HG02623 (cell line): ENCODE data around the gene PCDHGA1.

Source experiments
- ATAC-seq: cut with Tn5 transposase; IDR thresholded peaks from one replicate; pipeline ENCODE4 v1.9.1; 2021; ENCODE audit warnings: moderate library complexity; ENCODE audit not compliant: unreplicated experiment

Gene PCDHGA1

DNA sequence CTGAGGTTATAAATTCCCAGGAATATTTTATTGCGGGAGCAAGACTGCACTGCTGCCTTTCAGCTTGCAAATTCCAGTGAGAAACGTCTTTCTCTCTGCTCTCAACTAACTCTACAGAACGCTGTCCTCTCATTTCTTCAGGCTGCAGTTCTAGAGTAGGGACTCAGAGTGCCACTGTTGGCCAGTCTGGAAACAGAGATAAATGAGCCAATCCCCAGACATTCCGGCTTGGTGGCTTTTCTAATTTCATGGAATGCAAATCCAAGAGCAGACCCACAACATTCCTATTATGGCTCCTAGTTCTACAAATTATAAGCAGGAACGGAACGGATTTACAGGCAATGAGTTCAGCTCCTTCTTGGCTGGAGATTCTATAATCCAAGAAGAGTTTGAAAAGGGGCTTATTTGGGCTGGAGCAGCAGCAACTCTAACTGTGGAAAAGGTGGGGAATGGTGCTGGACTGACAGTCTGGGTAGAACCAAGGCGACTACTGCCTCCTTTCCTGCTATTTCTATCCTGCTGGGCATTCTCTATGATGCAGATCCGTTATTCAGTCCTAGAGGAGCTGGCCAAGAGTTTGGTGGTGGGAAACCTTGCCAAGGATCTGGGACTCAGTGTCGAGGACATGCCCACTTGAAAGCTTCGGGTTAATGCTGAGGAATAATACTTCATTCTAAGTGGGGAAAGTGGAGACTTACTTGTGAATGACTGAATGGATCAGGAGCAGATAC, 109.3 kb downstream of the PCDHGA1 start:
- no peak for ATAC-seq

- no peak for ATAC-seq
Measured at GRCh38 chr5:141440341-141440740, 110.0 kb downstream of the PCDHGA1 start.

GRCh38 chr5:141441571-141442170, 111.4 kb downstream of the PCDHGA1 start:
- no peak for ATAC-seq

- no peak for ATAC-seq
Measured at GRCh38 chr5:141465351-141465750, 135.0 kb downstream of the PCDHGA1 start.

DNA sequence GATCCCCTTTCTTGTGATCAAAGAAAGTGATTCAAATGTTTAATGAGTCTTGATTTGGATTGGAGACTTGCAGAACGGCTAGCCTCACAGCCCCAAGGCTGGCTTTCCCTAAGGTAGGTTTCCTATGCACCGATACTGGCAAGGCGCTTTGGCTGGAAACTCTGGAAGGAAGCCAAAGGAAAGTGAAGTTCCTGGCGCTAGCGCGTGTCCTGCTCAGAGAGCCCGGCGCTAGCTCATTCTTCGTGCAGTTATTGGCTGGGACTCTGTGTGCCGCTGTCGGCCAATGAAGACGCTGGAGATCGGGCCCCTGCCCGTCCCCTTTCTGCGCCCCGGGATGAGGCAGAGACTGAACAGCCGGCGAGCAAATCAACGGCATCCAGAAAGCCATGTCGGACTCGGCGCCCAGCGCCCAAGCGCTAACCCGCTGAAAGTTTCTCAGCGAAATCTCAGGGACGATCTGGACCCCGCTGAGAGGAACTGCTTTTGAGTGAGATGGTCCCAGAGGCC, 145.4 kb downstream of the PCDHGA1 start, which contains the start of gene PCDHGC3:
TSS of gene PCDHGC3 (plus strand) at position 342 of the 507 bp plus-strand sequence. CDS start at position 493, 151 bp downstream.
- ATAC-seq, result peak; percentile 97

GRCh38 chr5:141476132-141476911, 146.0 kb downstream of the PCDHGA1 start:
- ATAC-seq, result peak; percentile 22

DNA sequence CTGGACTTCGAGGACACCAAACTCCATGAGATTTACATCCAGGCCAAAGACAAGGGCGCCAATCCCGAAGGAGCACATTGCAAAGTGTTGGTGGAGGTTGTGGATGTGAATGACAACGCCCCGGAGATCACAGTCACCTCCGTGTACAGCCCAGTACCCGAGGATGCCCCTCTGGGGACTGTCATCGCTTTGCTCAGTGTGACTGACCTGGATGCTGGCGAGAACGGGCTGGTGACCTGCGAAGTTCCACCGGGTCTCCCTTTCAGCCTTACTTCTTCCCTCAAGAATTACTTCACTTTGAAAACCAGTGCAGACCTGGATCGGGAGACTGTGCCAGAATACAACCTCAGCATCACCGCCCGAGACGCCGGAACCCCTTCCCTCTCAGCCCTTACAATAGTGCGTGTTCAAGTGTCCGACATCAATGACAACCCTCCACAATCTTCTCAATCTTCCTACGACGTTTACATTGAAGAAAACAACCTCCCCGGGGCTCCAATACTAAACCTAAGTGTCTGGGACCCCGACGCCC, 146.8 kb downstream of the PCDHGA1 start:
- no peak for ATAC-seq

DNA sequence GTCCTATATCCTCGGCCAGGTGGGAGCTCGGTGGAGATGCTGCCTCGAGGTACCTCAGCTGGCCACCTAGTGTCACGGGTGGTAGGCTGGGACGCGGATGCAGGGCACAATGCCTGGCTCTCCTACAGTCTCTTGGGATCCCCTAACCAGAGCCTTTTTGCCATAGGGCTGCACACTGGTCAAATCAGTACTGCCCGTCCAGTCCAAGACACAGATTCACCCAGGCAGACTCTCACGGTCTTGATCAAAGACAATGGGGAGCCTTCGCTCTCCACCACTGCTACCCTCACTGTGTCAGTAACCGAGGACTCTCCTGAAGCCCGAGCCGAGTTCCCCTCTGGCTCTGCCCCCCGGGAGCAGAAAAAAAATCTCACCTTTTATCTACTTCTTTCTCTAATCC, 147.5 kb downstream of the PCDHGA1 start:
- no peak for ATAC-seq

DNA sequence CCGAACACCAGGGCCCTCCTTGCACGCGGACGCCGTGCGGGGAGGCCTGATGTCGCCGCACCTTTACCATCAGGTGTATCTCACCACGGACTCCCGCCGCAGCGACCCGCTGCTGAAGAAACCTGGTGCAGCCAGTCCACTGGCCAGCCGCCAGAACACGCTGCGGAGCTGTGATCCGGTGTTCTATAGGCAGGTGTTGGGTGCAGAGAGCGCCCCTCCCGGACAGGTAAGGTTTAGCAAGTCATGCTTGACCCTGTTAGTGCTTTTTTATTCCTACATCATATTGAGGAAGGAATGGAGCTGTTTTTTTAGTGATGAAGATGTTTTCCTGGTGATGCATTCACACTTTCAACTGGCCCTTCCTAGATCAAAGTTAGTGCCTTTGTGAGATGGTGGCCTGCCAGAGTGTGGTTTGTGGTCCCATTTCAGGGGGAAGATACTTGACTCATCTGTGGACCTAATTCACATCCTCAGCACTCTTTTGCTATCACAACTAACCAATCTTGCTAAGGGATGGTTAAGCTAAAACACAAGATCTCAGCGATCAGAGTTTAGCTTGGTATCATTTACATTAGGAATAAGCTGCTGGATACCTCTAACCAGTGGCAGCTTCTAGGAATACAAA, 148.1 kb downstream of the PCDHGA1 start:
- no peak for ATAC-seq

GRCh38 chr5:141479776-141480175, 149.5 kb downstream of the PCDHGA1 start:
- no peak for ATAC-seq

DNA sequence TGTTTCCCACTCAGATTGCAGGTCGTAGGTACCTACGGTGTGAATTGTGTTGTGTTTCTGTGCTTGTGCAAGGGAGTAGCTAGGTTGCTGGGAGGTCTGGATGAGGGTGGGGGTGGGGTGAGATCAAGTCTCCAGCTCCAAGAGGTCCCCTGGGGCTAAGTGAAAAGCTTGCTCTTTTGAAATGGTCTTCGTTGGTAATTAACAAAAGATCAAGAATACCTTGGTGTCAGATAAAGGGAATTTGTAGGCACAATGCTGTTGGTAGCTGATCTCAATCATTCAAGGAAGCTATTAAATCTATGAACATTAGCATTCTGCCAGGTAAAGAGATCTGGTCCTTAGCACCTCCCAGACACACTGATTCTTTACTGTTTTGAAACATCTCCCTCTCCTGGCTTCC, 153.6 kb downstream of the PCDHGA1 start:
- no peak for ATAC-seq

DNA sequence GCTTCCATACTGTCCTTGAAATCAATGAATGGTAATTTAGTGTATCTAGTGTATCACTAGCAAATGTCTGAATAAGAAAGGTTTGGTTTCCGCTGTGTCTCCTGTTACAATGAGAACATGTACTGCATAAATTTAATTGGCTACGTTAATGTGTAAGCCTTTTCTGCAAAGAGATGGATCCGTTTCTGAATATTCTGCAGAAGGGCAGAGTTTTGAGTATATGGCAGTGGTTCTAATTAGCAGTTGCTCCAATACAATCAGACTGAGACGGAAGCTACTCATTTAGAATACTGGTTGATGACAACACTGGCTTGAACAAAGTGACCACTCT, 154.0 kb downstream of the PCDHGA1 start:
- ATAC-seq, result no peak

DNA sequence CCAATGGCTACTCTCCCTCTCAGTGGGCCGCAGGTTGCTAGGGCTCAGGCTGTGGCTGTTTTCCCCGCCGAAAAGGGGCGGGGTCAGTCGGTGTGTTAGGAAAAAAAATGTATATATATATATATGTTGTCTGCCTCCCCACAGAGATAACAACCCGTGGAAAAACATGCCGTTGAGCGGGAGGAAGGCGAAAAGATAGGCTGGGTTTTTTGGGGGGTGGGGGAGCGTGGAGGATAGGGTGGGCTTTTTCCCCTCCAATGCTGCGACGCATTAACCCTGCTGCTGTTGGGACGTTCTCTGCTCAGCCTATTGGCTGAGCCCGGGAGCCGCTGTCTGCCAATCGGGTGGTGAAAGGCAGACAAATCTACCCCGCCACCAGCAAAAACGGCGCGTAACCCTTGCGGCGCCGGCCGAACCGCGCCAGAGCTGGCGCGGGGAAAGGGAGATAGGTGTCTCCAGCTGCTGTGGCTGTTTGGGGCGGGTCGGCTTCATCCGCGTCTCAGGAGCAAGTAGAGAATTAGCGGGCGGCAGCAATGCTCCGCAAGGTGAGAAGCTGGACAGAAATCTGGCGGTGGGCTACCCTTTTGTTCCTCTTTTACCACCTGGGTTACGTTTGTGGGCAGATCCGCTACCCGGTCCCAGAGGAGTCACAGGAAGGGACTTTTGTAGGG, 154.5 kb downstream of the PCDHGA1 start, which contains the start of gene PCDHGC4:
TSS of gene PCDHGC4 (plus strand) at position 390 of the 671 bp plus-strand sequence. CDS start at position 534, 144 bp downstream.
- no peak for ATAC-seq

GRCh38 chr5:141485321-141486055, 155.2 kb downstream of the PCDHGA1 start:
- no peak for ATAC-seq

GRCh38 chr5:141486091-141486490, 155.8 kb downstream of the PCDHGA1 start:
- ATAC-seq, result no peak

GRCh38 chr5:141487131-141487530, 156.8 kb downstream of the PCDHGA1 start:
- ATAC-seq, result no peak

GRCh38 chr5:141488591-141489561, 158.6 kb downstream of the PCDHGA1 start, which contains the start of gene PCDHGC5:
Gene PCDHGC5 (plus strand): TSS chr5:141489081. CDS start chr5:141489241, 160 bp downstream.
- ATAC-seq, result no peak

DNA sequence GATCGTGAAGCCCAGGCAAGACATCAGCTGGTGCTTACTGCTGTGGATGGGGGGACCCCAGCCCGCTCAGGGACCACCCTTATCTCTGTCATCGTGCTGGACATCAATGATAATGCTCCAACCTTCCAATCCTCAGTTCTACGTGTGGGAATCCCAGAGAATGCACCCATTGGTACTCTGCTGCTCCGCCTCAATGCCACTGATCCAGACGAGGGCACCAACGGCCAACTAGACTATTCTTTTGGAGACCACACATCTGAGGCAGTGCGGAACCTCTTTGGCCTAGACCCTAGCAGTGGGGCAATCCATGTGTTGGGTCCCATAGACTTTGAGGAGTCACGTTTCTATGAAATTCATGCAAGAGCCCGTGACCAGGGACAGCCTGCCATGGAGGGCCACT, 159.5 kb downstream of the PCDHGA1 start:
- no peak for ATAC-seq
